RWPE2 (cell line): ENCODE data around the gene KAT7.

Source experiments
- ATAC-seq: fragments of 200-7000 bp; cut with Tn5 transposase; 3 replicates; pipeline ENCODE4 v1.9.1; 2021; ENCODE audit warnings: low read depth
- DNase-seq: peaks from one replicate; pipeline ENCODE4 v3.0.0-alpha.2; 2020; ENCODE audit warnings: low spot score
- H3K27ac ChIP-seq: fragments of 450-650 bp; 2 replicates; pipeline ENCODE4 v1.5.1; 2017; ENCODE audit warnings: mild to moderate bottlenecking; ENCODE audit not compliant: poor library complexity, severe bottlenecking
- H3K27me3 ChIP-seq: fragments of 250-450 bp; sonication (Bioruptor Pico); 2 replicates; pipeline ENCODE4 v1.5.1; 2021; ENCODE audit warnings: mild to moderate bottlenecking, moderate library complexity; ENCODE audit not compliant: insufficient read depth, poor library complexity, severe bottlenecking
- H3K36me3 ChIP-seq: fragments of 250-450 bp; sonication (Bioruptor Pico); 2 replicates; pipeline ENCODE4 v1.5.1; 2020; ENCODE audit warnings: low read depth, mild to moderate bottlenecking, moderate library complexity
- H3K4me1 ChIP-seq: fragments of 250-450 bp; sonication (Bioruptor Pico); 2 replicates; pipeline ENCODE4 v1.5.1; 2021; ENCODE audit warnings: mild to moderate bottlenecking, moderate library complexity; ENCODE audit not compliant: insufficient read depth, poor library complexity, severe bottlenecking
- H3K4me3 ChIP-seq: fragments of 250-450 bp; sonication (Bioruptor Pico); 2 replicates; pipeline ENCODE4 v1.5.1; 2021; ENCODE audit warnings: mild to moderate bottlenecking, moderate library complexity; ENCODE audit not compliant: severe bottlenecking
- H3K9me3 ChIP-seq: fragments of 250-450 bp; sonication (Bioruptor Pico); 2 replicates; pipeline ENCODE4 v1.5.1; 2021; ENCODE audit warnings: mild to moderate bottlenecking, moderate library complexity; ENCODE audit not compliant: severe bottlenecking
- CTCF ChIP-seq: fragments of 450-650 bp; IDR thresholded peaks from one replicate; pipeline ENCODE4 v1.5.1; 2017; ENCODE audit warnings: mild to moderate bottlenecking, moderate library complexity; ENCODE audit not compliant: poor library complexity, severe bottlenecking

Gene KAT7

GRCh38 chr17:49817993-49818392, 29.5 kb downstream of the KAT7 start:
- Histone ChIP-seq H3K27me3 (no peaks in the 10 kb centered on the region), H3K27ac (no peak overlapping the region), H3K9me3 (no peaks in the 10 kb centered on the region), H3K4me3 (no peak overlapping the region), H3K36me3 (peaks cover 86% of the 10 kb centered on the region), H3K4me1 (peaks cover 14% of the 10 kb centered on the region)
- no peak for TF ChIP-seq CTCF
- DNase-seq (no peak), ATAC-seq (no peak)

DNA sequence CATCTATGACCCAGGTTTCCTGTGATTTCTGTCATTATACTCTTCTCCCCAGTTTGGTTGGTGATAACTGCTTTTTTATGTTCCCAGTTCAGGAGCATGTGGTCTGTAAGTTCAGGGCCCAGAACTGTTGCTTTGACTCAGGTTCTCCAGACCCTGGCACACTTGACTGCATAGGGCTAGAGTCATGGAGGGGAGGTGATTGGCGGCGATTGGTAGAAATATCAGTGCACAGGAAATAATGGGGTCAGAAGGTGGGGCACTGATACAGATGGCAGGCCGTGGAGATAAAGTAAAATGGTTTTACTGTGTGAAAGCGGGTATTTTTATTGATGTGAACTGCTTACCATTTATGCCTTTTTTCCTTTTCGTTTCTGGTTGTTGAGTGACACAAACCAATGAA, 30.7 kb downstream of the KAT7 start:
- no peak for DNase-seq
- Histone ChIP-seq H3K36me3 (peaks cover 87% of the 10 kb centered on the region), H3K4me1 (peaks cover 14% of the 10 kb centered on the region), H3K9me3 (no peaks in the 10 kb centered on the region), H3K4me3 (no peak overlapping the region), H3K27ac (no peak overlapping the region), H3K27me3 (no peaks in the 10 kb centered on the region)
- no peak for TF ChIP-seq CTCF
- no peak for ATAC-seq

GRCh38 chr17:49819651-49820050, 31.2 kb downstream of the KAT7 start:
- ATAC-seq (no peak), DNase-seq (no peak)
- Histone ChIP-seq H3K4me3 (no peak overlapping the region), H3K36me3 (peaks cover 87% of the 10 kb centered on the region), H3K27ac (no peak overlapping the region), H3K9me3 (no peaks in the 10 kb centered on the region), H3K27me3 (no peaks in the 10 kb centered on the region), H3K4me1 (peaks cover 14% of the 10 kb centered on the region)
- no peak for TF ChIP-seq CTCF

- TF ChIP-seq CTCF = no peak
- no peak for DNase-seq
- Histone ChIP-seq H3K9me3 (no peaks in the 10 kb centered on the region), H3K4me1 (peaks cover 4% of the 10 kb centered on the region), H3K36me3 (peaks cover 87% of the 10 kb centered on the region), H3K27me3 (no peaks in the 10 kb centered on the region), H3K4me3 (no peak overlapping the region), H3K27ac (no peak overlapping the region)
- ATAC-seq = no peak
Observed at GRCh38 chr17:49820773-49821172, 32.3 kb downstream of the KAT7 start.

DNA sequence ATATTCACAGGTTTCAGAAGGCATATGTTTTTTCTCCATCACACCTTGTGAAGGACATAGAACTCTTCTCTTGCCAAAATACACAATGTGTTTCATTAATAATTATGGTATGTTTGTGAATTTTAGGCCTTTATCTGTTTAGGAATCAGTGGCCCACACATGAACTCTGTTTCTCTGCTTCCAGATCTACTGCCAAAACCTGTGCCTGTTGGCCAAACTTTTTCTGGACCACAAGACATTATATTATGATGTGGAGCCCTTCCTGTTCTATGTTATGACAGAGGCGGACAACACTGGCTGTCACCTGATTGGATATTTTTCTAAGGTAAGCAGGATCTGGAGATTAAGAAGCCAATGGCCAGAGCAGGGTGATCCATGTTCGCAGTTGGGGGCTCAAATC, 33.0 kb downstream of the KAT7 start:
- H3K36me3 ChIP-seq = peaks cover 87% of the 10 kb centered on the region
- H3K27ac ChIP-seq = no peak overlapping the region
- H3K4me1 ChIP-seq = no peaks in the 10 kb centered on the region
- no peaks in the 10 kb centered on the region for H3K27me3 ChIP-seq
- H3K9me3 ChIP-seq = no peaks in the 10 kb centered on the region
- no peak for ATAC-seq
- no peak for TF ChIP-seq CTCF
- no peak overlapping the region for H3K4me3 ChIP-seq
- DNase-seq = no peak
